Measurements from ENCODE around the gene TTLL9. TPM values are rescaled to one million over a fixed set of nuclear protein-coding genes. Genes with fewer than 3 reads are reported as not detected.

TTLL9 gene
- polyA plus RNA-seq, 1 donor (not counting 4 experiments of a cell fraction or from before 2014, with no cell fraction given): not detected

DNA sequence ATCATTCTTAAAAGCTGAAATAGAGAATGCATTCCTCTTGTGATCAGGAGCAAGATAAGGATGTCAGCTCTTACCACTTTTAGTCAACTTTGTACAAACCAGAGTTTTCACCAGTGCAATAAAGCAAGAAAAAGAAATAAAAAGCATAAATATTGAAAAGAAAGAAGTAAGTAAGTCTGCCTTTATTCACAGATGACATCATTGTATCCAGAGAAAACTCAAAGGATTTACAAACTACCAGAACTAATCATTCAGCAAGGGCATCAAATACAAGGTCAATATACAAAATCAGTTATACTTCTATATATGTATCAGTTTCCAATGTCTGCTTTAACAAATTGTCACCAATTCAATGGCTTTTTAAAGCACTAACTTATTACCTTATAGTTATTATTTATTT is 13.4 kb downstream of the TTLL9 start:
- Histone ChIP-seq H3K9me1 (ENCODE audit: control insufficient read depth, extremely low read depth, insufficient read depth, low read length) (no peaks in the 10 kb centered on the region), H3K27ac (ENCODE audit: control insufficient read depth, insufficient read depth, low read length) (no peak overlapping the region), H2AFZ (ENCODE audit: control insufficient read depth, low read length) (no peak overlapping the region), H3K9me3 (ENCODE audit: control insufficient read depth, low read depth, low read length) (no peaks in the 10 kb centered on the region), H3K4me1 (ENCODE audit: control insufficient read depth, extremely low read depth, insufficient read depth, low read length) (peaks cover 4% of the 10 kb centered on the region), H3K4me3 (ENCODE audit: control insufficient read depth in 2 of 3, extremely low read depth in 1 of 3, insufficient read depth in 2 of 3, low read depth in 1 of 3, low read length in 3 of 3) (no peak overlapping the region), H3K9ac (ENCODE audit: control insufficient read depth, extremely low read depth, insufficient read depth, low read length) (no peak overlapping the region), H3K4me2 (ENCODE audit: control insufficient read depth, extremely low read depth, insufficient read depth, low read depth, low read length) (no peak overlapping the region), H4K20me1 (ENCODE audit: control insufficient read depth, extremely low read depth, insufficient read depth, low read length) (no peaks in the 10 kb centered on the region), H3K79me2 (ENCODE audit: control insufficient read depth, insufficient read depth, low read length) (no peaks in the 10 kb centered on the region), H3K36me3 (ENCODE audit: control insufficient read depth in 2 of 2, extremely low read depth in 1 of 2, insufficient read depth in 2 of 2, low read length in 2 of 2) (no peaks in the 10 kb centered on the region), H3K27me3 (ENCODE audit: control insufficient read depth, extremely low read depth, insufficient read depth, low read length) (peaks cover 5% of the 10 kb centered on the region)
- FAIRE-seq (no peak), DNase-seq (ENCODE audit: low read depth, low spot score) (no peak)
- dilution Hi-C loops (cut with MboI; ENCODE audit: extremely low pct_ligation_motif_present, low sequenced_read_pairs): no loop called here
- TF ChIP-seq, protein P1, sequence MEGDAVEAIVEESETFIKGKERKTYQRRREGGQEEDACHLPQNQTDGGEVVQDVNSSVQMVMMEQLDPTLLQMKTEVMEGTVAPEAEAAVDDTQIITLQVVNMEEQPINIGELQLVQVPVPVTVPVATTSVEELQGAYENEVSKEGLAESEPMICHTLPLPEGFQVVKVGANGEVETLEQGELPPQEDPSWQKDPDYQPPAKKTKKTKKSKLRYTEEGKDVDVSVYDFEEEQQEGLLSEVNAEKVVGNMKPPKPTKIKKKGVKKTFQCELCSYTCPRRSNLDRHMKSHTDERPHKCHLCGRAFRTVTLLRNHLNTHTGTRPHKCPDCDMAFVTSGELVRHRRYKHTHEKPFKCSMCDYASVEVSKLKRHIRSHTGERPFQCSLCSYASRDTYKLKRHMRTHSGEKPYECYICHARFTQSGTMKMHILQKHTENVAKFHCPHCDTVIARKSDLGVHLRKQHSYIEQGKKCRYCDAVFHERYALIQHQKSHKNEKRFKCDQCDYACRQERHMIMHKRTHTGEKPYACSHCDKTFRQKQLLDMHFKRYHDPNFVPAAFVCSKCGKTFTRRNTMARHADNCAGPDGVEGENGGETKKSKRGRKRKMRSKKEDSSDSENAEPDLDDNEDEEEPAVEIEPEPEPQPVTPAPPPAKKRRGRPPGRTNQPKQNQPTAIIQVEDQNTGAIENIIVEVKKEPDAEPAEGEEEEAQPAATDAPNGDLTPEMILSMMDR (optimal IDR thresholded peaks at IDR 0.05 in 1 of 3, IDR thresholded peaks at IDR 0.05 in 1 of 3, conservative IDR thresholded peaks at IDR 0.05 in 1 of 3; ENCODE audit: extremely low read depth in 1 of 3, insufficient read depth in 2 of 3, low read length in 3 of 3): no peak
- no peak for TF ChIP-seq EZH2 (IDR thresholded peaks at IDR 0.05; ENCODE audit: low read length)

- Histone ChIP-seq H3K27ac (ENCODE audit: control insufficient read depth, insufficient read depth, low read length) (no peak overlapping the region), H3K9ac (ENCODE audit: control insufficient read depth, extremely low read depth, insufficient read depth, low read length) (no peak overlapping the region), H3K36me3 (ENCODE audit: control insufficient read depth in 2 of 2, extremely low read depth in 1 of 2, insufficient read depth in 2 of 2, low read length in 2 of 2) (no peaks in the 10 kb centered on the region), H3K79me2 (ENCODE audit: control insufficient read depth, insufficient read depth, low read length) (no peaks in the 10 kb centered on the region), H3K4me3 (ENCODE audit: control insufficient read depth in 2 of 3, extremely low read depth in 1 of 3, insufficient read depth in 2 of 3, low read depth in 1 of 3, low read length in 3 of 3) (no peak overlapping the region), H2AFZ (ENCODE audit: control insufficient read depth, low read length) (no peak overlapping the region), H3K27me3 (ENCODE audit: control insufficient read depth, extremely low read depth, insufficient read depth, low read length) (peaks cover 5% of the 10 kb centered on the region), H3K9me1 (ENCODE audit: control insufficient read depth, extremely low read depth, insufficient read depth, low read length) (no peaks in the 10 kb centered on the region), H3K9me3 (ENCODE audit: control insufficient read depth, low read depth, low read length) (no peaks in the 10 kb centered on the region), H3K4me2 (ENCODE audit: control insufficient read depth, extremely low read depth, insufficient read depth, low read depth, low read length) (no peak overlapping the region), H3K4me1 (ENCODE audit: control insufficient read depth, extremely low read depth, insufficient read depth, low read length) (no peaks in the 10 kb centered on the region), H4K20me1 (ENCODE audit: control insufficient read depth, extremely low read depth, insufficient read depth, low read length) (no peaks in the 10 kb centered on the region)
- TF ChIP-seq EZH2 (IDR thresholded peaks at IDR 0.05; ENCODE audit: low read length): no peak
- TF ChIP-seq, protein P1 (optimal IDR thresholded peaks at IDR 0.05 in 1 of 3, IDR thresholded peaks at IDR 0.05 in 1 of 3, conservative IDR thresholded peaks at IDR 0.05 in 1 of 3; ENCODE audit: extremely low read depth in 1 of 3, insufficient read depth in 2 of 3, low read length in 3 of 3): no peak
- DNase-seq (ENCODE audit: low read depth, low spot score): no peak
- no peak for FAIRE-seq
- dilution Hi-C loops (cut with MboI; ENCODE audit: extremely low pct_ligation_motif_present, low sequenced_read_pairs): no loop called here
Measured at GRCh38 chr20:31890646-31891045, 20.2 kb downstream of the TTLL9 start.
